ENCODE measurements around the gene CYP4V2. TPM values are rescaled to one million over a fixed set of nuclear protein-coding genes. Genes with fewer than 3 reads are reported as not detected.
"Not testable (repeated sequence)": the region's sequence is repeated elsewhere in the genome, so short reads cannot be mapped to it uniquely, and the experiment has no call there.

The CYP4V2 gene
- total RNA-seq, 1 experiment from 2014 or later: 15.2 TPM

GRCh38 chr4:186243331-186243730, 52.0 kb downstream of the CYP4V2 start:
- Histone ChIP-seq H3K27me3 (no peaks in the 10 kb centered on the region), H3K36me3 (no peaks in the 10 kb centered on the region), H3K4me3 (no peak overlapping the region), H3K9me3 (no peaks in the 10 kb centered on the region)
- DNase-seq: no peak

- no peaks in the 10 kb centered on the region for H3K27me3 ChIP-seq
- H3K4me3 ChIP-seq: no peak overlapping the region
- H3K36me3 ChIP-seq: no peaks in the 10 kb centered on the region
- DNase-seq: no peak
- no peaks in the 10 kb centered on the region for H3K9me3 ChIP-seq
These were observed 53.5 kb downstream of the CYP4V2 start for GRCh38 chr4:186244835-186245234.

GRCh38 chr4:186247062-186247752, 55.8 kb downstream of the CYP4V2 start:
- H3K9me3 ChIP-seq, H3K4me3 ChIP-seq, DNase-seq, H3K36me3 ChIP-seq, H3K27me3 ChIP-seq: not testable (repeated sequence)

GRCh38 chr4:186248643-186249042, 57.3 kb downstream of the CYP4V2 start:
- no peaks in the 10 kb centered on the region for H3K36me3 ChIP-seq
- no peaks in the 10 kb centered on the region for H3K27me3 ChIP-seq
- DNase-seq: no peak
- no peaks in the 10 kb centered on the region for H3K9me3 ChIP-seq
- H3K4me3 ChIP-seq: no peak overlapping the region

- H3K27me3 ChIP-seq: no peaks in the 10 kb centered on the region
- H3K9me3 ChIP-seq: no peaks in the 10 kb centered on the region
- no peaks in the 10 kb centered on the region for H3K36me3 ChIP-seq
- H3K4me3 ChIP-seq: no peak overlapping the region
- peak; percentile 27 for DNase-seq
These were observed 58.7 kb downstream of the CYP4V2 start for GRCh38 chr4:186249785-186250754.

- H3K9me3 ChIP-seq: no peaks in the 10 kb centered on the region
- no peaks in the 10 kb centered on the region for H3K27me3 ChIP-seq
- H3K4me3 ChIP-seq: no peak overlapping the region
- H3K36me3 ChIP-seq: no peaks in the 10 kb centered on the region
- no peak for DNase-seq
These were observed 59.4 kb downstream of the CYP4V2 start for GRCh38 chr4:186250760-186251159.

- Histone ChIP-seq H3K36me3 (no peaks in the 10 kb centered on the region), H3K9me3 (no peaks in the 10 kb centered on the region), H3K4me3 (no peak overlapping the region), H3K27me3 (no peaks in the 10 kb centered on the region)
- DNase-seq: no peak
These were observed 63.8 kb downstream of the CYP4V2 start for GRCh38 chr4:186255122-186255521.

GRCh38 chr4:186258216-186258811, 66.9 kb downstream of the CYP4V2 start:
- Histone ChIP-seq H3K36me3 (no peaks in the 10 kb centered on the region), H3K9me3 (no peaks in the 10 kb centered on the region)
- no peak for DNase-seq

GRCh38 chr4:186260117-186260503, 68.7 kb downstream of the CYP4V2 start:
- peak; percentile 16 for DNase-seq
- Histone ChIP-seq H3K27me3 (no peaks in the 10 kb centered on the region), H3K9me3 (no peaks in the 10 kb centered on the region), H3K36me3 (no peaks in the 10 kb centered on the region), H3K4me3 (no peak overlapping the region)

More at GRCh38 chr4:186258216-186258811, 66.9 kb downstream of the CYP4V2 start:
- H3K4me3 ChIP-seq: no peak overlapping the region
- H3K27me3 ChIP-seq: no peaks in the 10 kb centered on the region

Other genes with a start within 250 kb of the CYP4V2 start
- 7.4 and 7.7 TPM in 2 replicates for gene TLR3, start 122.4 kb upstream of the CYP4V2 start, total RNA-seq (2014; rRNA removed; shearing (Covaris generic); ENCODE audit: low replicate concordance)
- gene FAM149A, start 86.9 kb upstream of the CYP4V2 start, total RNA-seq (2014; rRNA removed; shearing (Covaris generic); ENCODE audit: low replicate concordance): 7.3 and 12.5 TPM in 2 replicates
- not detected in 2 replicates for gene KLKB1, start 35.9 kb downstream of the CYP4V2 start, total RNA-seq (2014; rRNA removed; shearing (Covaris generic); ENCODE audit: low replicate concordance)
- not detected in 2 replicates for gene F11, start 74.6 kb downstream of the CYP4V2 start, total RNA-seq (2014; rRNA removed; shearing (Covaris generic); ENCODE audit: low replicate concordance)